NCI-H345 treated with DMSO at 0.1 percent for 48 hours (cell line): Measurements from ENCODE around the gene RB1.

Source experiments
- DNase-seq: peaks from one replicate; lab custom pipeline; 2025; ENCODE audit not compliant: unreplicated experiment; lab: John Stamatoyannopoulos, UW

RB1 gene

GRCh38 chr13:48303359-48304142 lies at the start of gene RB1:
TSS of gene RB1 (plus strand) at chr13:48303751. CDS start at chr13:48303913, 162 bp downstream.
- peak; percentile 36 for DNase-seq

- no peak for DNase-seq
Measured at GRCh38 chr13:48253849-48254248, 49.7 kb upstream of the RB1 start.

GRCh38 chr13:48255090-48255489 lies 48.5 kb upstream of the RB1 start:
- no peak for DNase-seq

DNA sequence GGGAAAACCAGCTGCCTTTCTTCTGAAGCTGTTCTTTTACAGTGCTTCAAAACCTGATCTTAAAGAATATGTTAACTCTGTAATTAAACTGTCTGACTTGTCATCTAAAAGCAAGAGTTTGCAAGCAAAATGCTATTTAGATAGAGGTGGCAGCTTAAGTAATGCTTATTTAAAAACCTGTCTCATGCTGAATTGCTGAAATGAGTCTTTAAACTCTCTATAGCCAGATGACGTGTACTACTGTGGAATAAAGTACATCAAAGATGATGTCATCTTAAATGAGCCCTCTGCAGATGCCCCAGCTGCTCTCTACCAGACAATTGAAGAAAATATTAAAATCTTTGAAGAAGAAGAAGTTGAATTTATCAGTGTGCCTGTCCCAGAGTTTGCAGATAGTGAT lies 47.6 kb upstream of the RB1 start:
- DNase-seq, result no peak

GRCh38 chr13:48258002-48258401 lies 45.5 kb upstream of the RB1 start:
- no peak for DNase-seq

- no peak for DNase-seq
Measured at GRCh38 chr13:48258430-48258829, 45.1 kb upstream of the RB1 start.

DNA sequence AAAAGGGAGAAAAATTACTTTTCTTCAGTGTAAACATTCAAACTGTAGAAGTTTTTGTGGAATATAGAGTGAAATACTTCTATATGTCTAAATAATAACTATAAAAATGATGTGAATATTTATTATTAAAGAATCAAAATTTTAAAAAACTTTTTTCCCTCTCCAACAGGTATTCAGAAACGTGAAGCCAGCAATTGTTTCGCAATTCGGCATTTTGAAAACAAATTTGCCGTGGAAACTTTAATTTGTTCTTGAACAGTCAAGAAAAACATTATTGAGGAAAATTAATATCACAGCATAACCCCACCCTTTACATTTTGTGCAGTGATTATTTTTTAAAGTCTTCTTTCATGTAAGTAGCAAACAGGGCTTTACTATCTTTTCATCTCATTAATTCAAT lies 42.6 kb upstream of the RB1 start:
- no peak for DNase-seq

- no peak for DNase-seq
Measured at GRCh38 chr13:48263196-48263595, 40.4 kb upstream of the RB1 start.

- no peak for DNase-seq
Measured at GRCh38 chr13:48264058-48264457, 39.5 kb upstream of the RB1 start.

GRCh38 chr13:48265217-48265815 lies 38.2 kb upstream of the RB1 start:
- DNase-seq, result no peak

DNA sequence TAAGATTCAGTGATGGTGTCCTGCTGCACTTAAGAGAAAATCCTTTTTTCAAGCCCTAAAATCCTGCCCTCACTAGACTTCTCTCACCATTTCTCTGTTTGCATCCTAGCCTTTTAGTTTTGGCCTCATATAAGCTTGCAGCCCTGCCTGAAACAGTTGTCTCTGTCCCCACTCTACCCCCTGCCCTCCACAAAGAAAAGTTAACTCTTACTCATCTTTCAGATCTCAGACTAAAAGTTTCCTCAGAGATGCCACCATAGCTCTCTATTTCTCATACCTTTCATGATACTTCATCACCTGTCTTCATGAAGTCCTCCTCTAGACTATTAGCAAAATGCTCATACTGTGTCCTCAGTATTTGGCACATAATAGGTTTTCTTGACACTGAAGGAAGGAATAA lies 37.4 kb upstream of the RB1 start:
- DNase-seq, result no peak

GRCh38 chr13:48266701-48267639 lies 36.6 kb upstream of the RB1 start:
- DNase-seq, result no peak

DNA sequence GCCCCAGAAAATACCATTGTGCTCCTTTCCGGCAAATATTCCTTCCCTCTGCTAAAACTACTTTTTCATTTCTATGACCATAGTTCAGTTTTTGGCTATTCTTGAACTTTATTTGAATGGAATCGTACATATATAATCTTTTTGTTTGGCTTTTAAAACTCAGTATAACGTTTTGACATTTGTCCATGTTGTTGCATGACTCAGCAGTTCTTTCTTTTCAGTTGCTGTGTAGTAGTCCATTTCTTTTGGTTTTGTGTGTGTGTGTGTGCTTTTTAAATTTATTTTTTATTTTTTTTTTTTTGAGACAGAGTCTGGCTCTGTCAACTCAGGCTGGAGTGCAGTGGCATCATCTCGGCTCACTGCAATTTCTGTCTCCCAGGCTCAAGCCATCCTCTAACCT lies 35.5 kb upstream of the RB1 start:
- DNase-seq, result no peak

DNA sequence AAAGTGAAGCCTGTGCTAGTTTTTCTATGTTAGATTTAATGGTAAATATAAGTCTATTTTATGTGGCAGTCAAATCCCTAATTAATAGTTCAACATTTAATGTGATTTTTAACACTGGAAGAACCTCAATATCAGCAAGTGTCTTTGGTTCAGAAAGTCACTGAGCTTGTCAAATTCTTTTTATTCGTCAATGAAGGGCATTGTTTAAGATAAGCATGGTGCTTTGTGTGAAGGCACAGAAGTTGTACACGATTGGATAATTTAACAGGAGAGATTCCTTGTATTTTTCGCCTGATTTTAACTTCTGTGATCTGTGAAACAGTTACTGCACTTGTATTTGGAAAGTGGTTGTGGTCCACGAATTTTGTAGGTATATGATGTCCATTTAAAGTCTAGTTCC lies 30.2 kb upstream of the RB1 start:
- DNase-seq, result no peak

DNA sequence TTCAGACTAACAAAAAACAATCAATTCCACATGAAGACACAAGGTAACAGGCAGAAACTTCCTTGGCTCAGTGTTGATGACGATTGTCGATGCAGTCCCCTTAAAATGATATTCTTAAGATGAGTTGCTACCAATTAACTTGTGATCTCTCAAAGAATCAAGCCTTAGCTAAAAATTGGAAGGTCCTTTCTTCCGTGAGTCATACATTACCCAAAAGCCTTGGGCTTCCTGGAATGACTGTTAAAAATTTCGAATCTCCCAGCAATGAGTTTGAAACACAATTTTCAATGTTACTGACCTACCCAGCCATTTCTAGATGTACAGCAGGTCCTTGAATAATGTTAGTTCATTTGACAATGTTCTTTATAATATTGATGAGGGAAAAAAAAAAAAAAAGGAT lies 28.0 kb upstream of the RB1 start:
- no peak for DNase-seq

DNA sequence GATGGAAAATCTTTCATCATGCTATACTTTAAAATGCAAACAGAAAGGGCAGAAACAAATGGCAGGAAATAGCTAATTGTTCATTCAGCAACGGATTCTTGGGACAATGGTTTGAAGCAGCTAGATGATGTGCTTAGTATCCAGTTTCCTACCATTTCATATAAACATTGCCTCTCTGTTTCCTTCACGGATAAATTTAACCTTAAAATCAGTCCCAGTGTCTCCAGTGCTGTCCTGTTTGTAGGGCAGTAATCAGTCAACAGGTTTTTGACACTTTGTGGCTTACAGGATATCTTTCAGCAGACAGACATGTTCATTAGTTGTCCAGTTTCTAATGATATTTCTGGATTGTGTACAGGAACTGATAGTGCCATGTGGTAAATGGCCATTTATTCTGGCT lies 24.7 kb upstream of the RB1 start:
- DNase-seq, result no peak

GRCh38 chr13:48281556-48281955 lies 22.0 kb upstream of the RB1 start:
- DNase-seq, result no peak

DNA sequence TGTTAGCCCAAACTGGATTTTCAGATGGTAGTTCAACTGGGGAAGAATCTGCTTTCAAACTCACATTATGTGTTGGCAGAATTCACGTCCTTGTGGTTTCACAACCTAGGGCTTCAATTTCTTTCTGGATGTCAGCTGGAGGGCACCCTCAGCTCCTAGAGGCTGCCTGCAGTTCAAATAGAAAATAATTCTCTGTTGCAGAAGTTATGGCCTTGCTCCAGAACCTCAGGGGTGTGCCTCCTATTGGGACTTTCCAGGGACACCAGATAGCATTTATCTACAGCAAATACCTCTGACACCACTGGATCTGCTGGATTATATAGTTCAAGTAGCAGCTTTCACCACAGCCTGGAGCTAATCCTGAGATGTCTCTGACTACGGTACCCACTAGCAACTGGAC lies 11.8 kb upstream of the RB1 start:
- DNase-seq, result no peak

DNA sequence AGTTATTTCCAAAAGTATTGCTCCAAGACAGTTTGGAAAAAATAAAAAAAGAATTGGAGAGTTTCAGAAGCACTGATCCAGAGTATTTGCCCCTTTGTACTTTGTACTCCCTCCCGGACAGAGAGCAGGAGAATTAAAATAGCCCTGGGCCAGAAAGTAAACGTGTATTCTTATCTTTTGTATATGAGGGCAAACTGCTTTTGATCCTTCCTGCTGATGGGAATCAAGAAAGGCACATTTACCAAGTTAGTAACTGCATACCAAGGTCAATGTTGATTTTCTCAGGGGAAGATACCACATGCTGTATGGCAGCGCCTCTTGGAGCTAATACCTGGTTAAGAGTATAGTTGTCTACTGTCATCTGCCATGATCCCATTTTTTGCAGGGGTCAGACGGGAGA lies 10.9 kb upstream of the RB1 start:
- no peak for DNase-seq

GRCh38 chr13:48294653-48295052 lies 8.9 kb upstream of the RB1 start:
- DNase-seq, result no peak

- no peak for DNase-seq
Measured at GRCh38 chr13:48295271-48295670, 8.3 kb upstream of the RB1 start.

DNA sequence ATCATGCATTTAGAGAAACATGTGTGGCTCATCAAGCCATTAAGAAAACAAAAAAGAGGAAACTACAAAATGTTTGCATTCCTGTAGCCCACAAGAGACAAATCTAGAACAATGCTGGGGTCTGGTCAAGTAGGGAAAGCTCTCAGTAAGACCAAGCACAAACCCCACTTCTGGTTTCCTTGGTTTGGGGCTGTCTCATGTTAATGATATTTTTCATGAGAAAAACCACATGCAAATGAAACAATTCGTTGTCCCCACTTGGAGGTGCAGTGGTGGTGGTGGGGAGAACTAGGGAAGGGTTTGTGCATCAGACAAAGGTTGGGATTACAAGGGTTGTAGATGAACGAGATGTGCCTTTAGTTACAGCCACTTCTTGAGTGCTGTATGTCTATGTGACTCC lies 7.0 kb upstream of the RB1 start:
- DNase-seq, result no peak
